ENCODE data around the gene KMT5B. TPM values are rescaled to one million over a fixed set of nuclear protein-coding genes. Genes with fewer than 3 reads are reported as not detected.

Gene KMT5B
- total RNA-seq, 5 donors from 2014 or later (not counting 1 experiment from before 2014, with no cell fraction given) = 35.1 to 56.6 (median 48.5) TPM

DNA sequence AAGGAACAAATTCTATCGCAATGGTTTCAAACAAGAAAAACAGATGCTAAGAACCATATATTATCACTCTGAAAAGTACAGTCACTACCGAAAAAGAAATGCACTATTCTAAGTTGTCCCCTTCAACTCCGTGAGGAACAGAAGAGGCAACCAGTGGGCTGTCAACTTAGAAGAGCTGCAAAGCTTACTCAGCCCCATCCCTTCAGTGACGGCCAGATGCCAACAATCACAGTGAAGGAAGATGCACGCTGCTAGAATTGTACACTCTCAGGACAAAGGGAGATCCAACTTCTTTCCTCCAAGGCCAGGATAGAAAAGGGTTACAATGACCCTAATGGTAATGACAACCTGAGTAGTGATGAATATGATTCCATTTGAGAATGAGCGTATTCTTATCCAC is 53.4 kb downstream of the KMT5B start:
- Mint-ChIP-seq H3K4me3 (no peak overlapping the region), H3K9me3 (no peaks in the 10 kb centered on the region), H3K4me1 (peaks cover 0 to 7% (median 0%) of the 10 kb centered on the region in 3 donors), H3K36me3 (peaks cover 39% of the 10 kb centered on the region), H3K27me3 (no peaks in the 10 kb centered on the region), H3K27ac (no peak overlapping the region)
- WGBS (ENCODE audit: insufficient coverage) = no CpG with 5 or more reads among the region's 6 CpGs
- no peak for DNase-seq
- Histone ChIP-seq H3K4me1 (ENCODE audit: control insufficient read depth in 1 of 2, extremely low read depth in 1 of 2, insufficient read depth in 2 of 2, low read length in 2 of 2) (no peaks in the 10 kb centered on the region), H3K27me3 (replicated peaks in 1 of 2; ENCODE audit: control insufficient read depth in 2 of 2, extremely low read depth in 1 of 2, insufficient read depth in 2 of 2, low read length in 1 of 2) (no peaks in the 10 kb centered on the region), H3K4me3 (ENCODE audit: control insufficient read depth in 1 of 2, extremely low read depth in 1 of 2, low read length in 1 of 2) (no peak overlapping the region), H3K27ac (ENCODE audit: low read length) (no peak overlapping the region), H3K36me3 (ENCODE audit: control insufficient read depth in 2 of 2, extremely low read depth in 1 of 2, insufficient read depth in 1 of 2, low read length in 1 of 2) (peaks cover 2 to 28% of the 10 kb centered on the region in 2 donors), H3K9me3 (no peaks in the 10 kb centered on the region)
- ATAC-seq (replicated peaks in 1 of 4) = no peak
- POLR2A ChIA-PET = no interaction called here
- CTCF ChIA-PET = interaction anchor here in 1 of 2 donors (0.6 kb wide), 1 partner anchor 817 kb away, joined by 3 read pairs; no protein-coding TSS in a partner anchor

DNA sequence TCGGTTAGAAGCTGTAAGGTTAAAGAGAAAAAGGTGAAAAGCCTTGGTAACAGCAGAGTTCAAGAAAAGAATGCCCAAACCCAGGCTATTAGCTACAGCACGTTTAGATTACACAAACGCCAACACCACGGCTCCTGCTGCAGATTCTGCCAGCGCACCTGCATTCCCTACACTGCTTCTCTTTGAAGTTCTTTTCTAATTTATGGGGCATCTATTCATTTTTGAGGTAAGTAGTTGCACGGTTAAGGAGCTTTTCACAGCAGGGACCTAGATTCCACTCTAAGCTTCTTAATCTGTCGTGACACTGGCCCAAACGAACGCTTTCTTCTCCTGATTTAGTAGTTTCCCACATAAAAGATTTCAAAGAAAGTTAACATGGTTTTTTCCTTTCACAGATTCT is 53.9 kb downstream of the KMT5B start:
- ChIA-PET CTCF (interaction anchor here in 1 of 2 donors (0.6 kb wide), 1 partner anchor 817 kb away, joined by 3 read pairs; no protein-coding TSS in a partner anchor), POLR2A (no interaction called here)
- peaks cover 0 to 7% (median 0%) of the 10 kb centered on the region in 3 donors for H3K4me1 Mint-ChIP-seq
- H3K36me3 ChIP-seq (ENCODE audit: control insufficient read depth in 2 of 2, extremely low read depth in 1 of 2, insufficient read depth in 1 of 2, low read length in 1 of 2) = peaks cover 2 to 23% of the 10 kb centered on the region in 2 donors
- DNase-seq = no peak
- no peak overlapping the region for H3K4me3 ChIP-seq (ENCODE audit: control insufficient read depth in 1 of 2, extremely low read depth in 1 of 2, low read length in 1 of 2)
- H3K9me3 ChIP-seq = no peaks in the 10 kb centered on the region
- WGBS (ENCODE audit: insufficient coverage) = 88% methylated on average over 5 of the region's 9 CpGs
- peaks cover 39% of the 10 kb centered on the region for H3K36me3 Mint-ChIP-seq
- no peaks in the 10 kb centered on the region for H3K27me3 Mint-ChIP-seq
- no peak overlapping the region for H3K27ac Mint-ChIP-seq
- no peaks in the 10 kb centered on the region for H3K27me3 ChIP-seq (replicated peaks in 1 of 2; ENCODE audit: control insufficient read depth in 2 of 2, extremely low read depth in 1 of 2, insufficient read depth in 2 of 2, low read length in 1 of 2)
- no peaks in the 10 kb centered on the region for H3K4me1 ChIP-seq (ENCODE audit: control insufficient read depth in 1 of 2, extremely low read depth in 1 of 2, insufficient read depth in 2 of 2, low read length in 2 of 2)
- H3K27ac ChIP-seq (ENCODE audit: low read length) = no peak overlapping the region
- no peaks in the 10 kb centered on the region for H3K9me3 Mint-ChIP-seq
- no peak for ATAC-seq (replicated peaks in 1 of 4)
- no peak overlapping the region for H3K4me3 Mint-ChIP-seq

GRCh38 chr11:68158580-68158979 is 54.5 kb downstream of the KMT5B start:
- H3K27ac ChIP-seq (ENCODE audit: low read length) = no peak overlapping the region
- no peaks in the 10 kb centered on the region for H3K27me3 Mint-ChIP-seq
- H3K36me3 ChIP-seq (ENCODE audit: control insufficient read depth in 2 of 2, extremely low read depth in 1 of 2, insufficient read depth in 1 of 2, low read length in 1 of 2) = peaks cover 2 to 23% of the 10 kb centered on the region in 2 donors
- no peaks in the 10 kb centered on the region for H3K4me1 ChIP-seq (ENCODE audit: control insufficient read depth in 1 of 2, extremely low read depth in 1 of 2, insufficient read depth in 2 of 2, low read length in 2 of 2)
- no peak overlapping the region for H3K4me3 Mint-ChIP-seq
- H3K36me3 Mint-ChIP-seq = peaks cover 39% of the 10 kb centered on the region
- ATAC-seq (replicated peaks in 1 of 4) (no peak), DNase-seq (no peak)
- H3K27ac Mint-ChIP-seq = no peak overlapping the region
- ChIA-PET CTCF (no interaction called here), POLR2A (no interaction called here)
- WGBS (ENCODE audit: insufficient coverage) = 99% methylated on average over 14 of the region's 14 CpGs
- H3K4me1 Mint-ChIP-seq = peaks cover 0 to 7% (median 0%) of the 10 kb centered on the region in 3 donors
- no peaks in the 10 kb centered on the region for H3K9me3 Mint-ChIP-seq
- no peaks in the 10 kb centered on the region for H3K9me3 ChIP-seq
- no peaks in the 10 kb centered on the region for H3K27me3 ChIP-seq (replicated peaks in 1 of 2; ENCODE audit: control insufficient read depth in 2 of 2, extremely low read depth in 1 of 2, insufficient read depth in 2 of 2, low read length in 1 of 2)
- no peak overlapping the region for H3K4me3 ChIP-seq (ENCODE audit: control insufficient read depth in 1 of 2, extremely low read depth in 1 of 2, low read length in 1 of 2)

GRCh38 chr11:68153742-68154141 is 59.4 kb downstream of the KMT5B start:
- WGBS (ENCODE audit: insufficient coverage) = 91% methylated on average over 7 of the region's 8 CpGs
- Mint-ChIP-seq H3K4me1 (peaks cover 0 to 9% (median 2%) of the 10 kb centered on the region in 3 donors), H3K27me3 (no peaks in the 10 kb centered on the region), H3K36me3 (peaks cover 14% of the 10 kb centered on the region), H3K9me3 (no peaks in the 10 kb centered on the region), H3K4me3 (no peak overlapping the region), H3K27ac (no peak overlapping the region)
- Histone ChIP-seq H3K27ac (ENCODE audit: low read length) (no peak overlapping the region), H3K4me3 (ENCODE audit: control insufficient read depth in 1 of 2, extremely low read depth in 1 of 2, low read length in 1 of 2) (no peak overlapping the region), H3K9me3 (no peaks in the 10 kb centered on the region), H3K27me3 (replicated peaks in 1 of 2; ENCODE audit: control insufficient read depth in 2 of 2, extremely low read depth in 1 of 2, insufficient read depth in 2 of 2, low read length in 1 of 2) (peaks cover 0 to 2% of the 10 kb centered on the region in 2 experiments), H3K36me3 (ENCODE audit: control insufficient read depth in 2 of 2, extremely low read depth in 1 of 2, insufficient read depth in 1 of 2, low read length in 1 of 2) (peaks cover 0 to 19% of the 10 kb centered on the region in 2 donors), H3K4me1 (ENCODE audit: control insufficient read depth in 1 of 2, extremely low read depth in 1 of 2, insufficient read depth in 2 of 2, low read length in 2 of 2) (no peaks in the 10 kb centered on the region)
- ChIA-PET POLR2A (no interaction called here), CTCF (no interaction called here)
- DNase-seq (no peak), ATAC-seq (replicated peaks in 1 of 4) (no peak)

- POLR2A ChIA-PET = no interaction called here
- H3K4me3 Mint-ChIP-seq = no peak overlapping the region
- Histone ChIP-seq H3K4me1 (ENCODE audit: control insufficient read depth in 1 of 2, extremely low read depth in 1 of 2, insufficient read depth in 2 of 2, low read length in 2 of 2) (no peaks in the 10 kb centered on the region), H3K27me3 (replicated peaks in 1 of 2; ENCODE audit: control insufficient read depth in 2 of 2, extremely low read depth in 1 of 2, insufficient read depth in 2 of 2, low read length in 1 of 2) (peaks cover 0 to 21% of the 10 kb centered on the region in 2 experiments), H3K9me3 (no peaks in the 10 kb centered on the region), H3K36me3 (ENCODE audit: control insufficient read depth in 2 of 2, extremely low read depth in 1 of 2, insufficient read depth in 1 of 2, low read length in 1 of 2) (no peaks in the 10 kb centered on the region), H3K4me3 (ENCODE audit: control insufficient read depth in 1 of 2, extremely low read depth in 1 of 2, low read length in 1 of 2) (no peak overlapping the region), H3K27ac (ENCODE audit: low read length) (no peak overlapping the region)
- no peaks in the 10 kb centered on the region for H3K9me3 Mint-ChIP-seq
- peaks cover 0 to 9% (median 2%) of the 10 kb centered on the region in 3 donors for H3K4me1 Mint-ChIP-seq
- CTCF ChIA-PET = no interaction called here
- no peaks in the 10 kb centered on the region for H3K27me3 Mint-ChIP-seq
- no peaks in the 10 kb centered on the region for H3K36me3 Mint-ChIP-seq
- H3K27ac Mint-ChIP-seq = no peak overlapping the region
- DNase-seq (no peak), ATAC-seq (replicated peaks in 1 of 4) (no peak)
- WGBS (ENCODE audit: insufficient coverage) = 30% methylated on average over 5 of the region's 7 CpGs
Measured at GRCh38 chr11:68150037-68150436, 63.1 kb downstream of the KMT5B start.

DNA sequence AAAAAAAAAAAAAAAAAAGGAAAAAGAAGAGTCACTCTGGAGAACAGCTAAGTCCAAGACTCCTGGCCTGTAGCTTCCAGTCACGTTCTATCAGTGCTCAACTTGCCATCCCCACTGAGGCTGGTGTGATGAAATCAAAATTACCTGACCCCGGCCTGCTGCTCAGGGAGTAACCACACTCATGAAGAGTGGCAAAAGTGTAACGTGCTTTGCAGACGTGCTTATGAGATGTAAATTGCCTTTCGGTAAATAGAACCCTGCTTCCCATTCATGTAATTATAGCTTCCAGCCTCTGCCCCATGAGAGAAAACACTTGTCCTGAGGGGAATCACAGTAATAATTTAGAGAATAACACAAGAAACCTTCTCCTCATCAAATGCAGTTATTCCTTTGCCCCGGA is 63.7 kb downstream of the KMT5B start:
- H3K27me3 ChIP-seq (replicated peaks in 1 of 2; ENCODE audit: control insufficient read depth in 2 of 2, extremely low read depth in 1 of 2, insufficient read depth in 2 of 2, low read length in 1 of 2) = peaks cover 0 to 21% of the 10 kb centered on the region in 2 experiments
- ChIA-PET CTCF (interaction anchor here in 1 of 2 donors (0.6 kb wide), 1 partner anchor 976 kb away, joined by 3 read pairs; no protein-coding TSS in a partner anchor), POLR2A (no interaction called here)
- DNase-seq = no peak
- no peak overlapping the region for H3K27ac ChIP-seq (ENCODE audit: low read length)
- no peaks in the 10 kb centered on the region for H3K9me3 ChIP-seq
- Mint-ChIP-seq H3K9me3 (no peaks in the 10 kb centered on the region), H3K4me1 (peaks cover 0 to 9% (median 2%) of the 10 kb centered on the region in 3 donors), H3K4me3 (no peak overlapping the region), H3K36me3 (no peaks in the 10 kb centered on the region), H3K27me3 (no peaks in the 10 kb centered on the region), H3K27ac (no peak overlapping the region)
- H3K4me1 ChIP-seq (ENCODE audit: control insufficient read depth in 1 of 2, extremely low read depth in 1 of 2, insufficient read depth in 2 of 2, low read length in 2 of 2) = no peaks in the 10 kb centered on the region
- 80% methylated on average over 3 of the region's 6 CpGs for WGBS (ENCODE audit: insufficient coverage)
- no peak overlapping the region for H3K4me3 ChIP-seq (ENCODE audit: control insufficient read depth in 1 of 2, extremely low read depth in 1 of 2, low read length in 1 of 2)
- no peak for ATAC-seq (replicated peaks in 1 of 4)
- no peaks in the 10 kb centered on the region for H3K36me3 ChIP-seq (ENCODE audit: control insufficient read depth in 2 of 2, extremely low read depth in 1 of 2, insufficient read depth in 1 of 2, low read length in 1 of 2)

DNA sequence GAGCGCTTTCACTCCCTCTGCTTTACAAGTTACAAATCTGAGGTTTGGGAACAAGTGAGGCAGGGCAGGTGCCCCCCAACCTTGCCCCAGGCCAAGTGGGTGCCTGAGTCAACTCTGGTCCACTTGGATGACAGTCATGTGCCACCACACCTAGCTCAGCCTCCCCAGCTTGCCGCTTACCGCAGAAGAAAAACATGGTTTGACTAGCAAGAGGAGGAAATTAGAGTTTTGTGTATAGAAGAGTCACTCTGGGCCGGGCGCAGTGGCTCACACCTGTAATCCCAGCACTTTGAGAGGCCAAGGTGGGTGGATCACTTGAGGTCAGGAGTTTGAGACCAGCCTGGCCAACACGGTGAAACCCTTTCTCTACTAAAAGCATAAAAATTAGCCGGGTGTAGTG is 64.2 kb downstream of the KMT5B start:
- Mint-ChIP-seq H3K4me1 (peaks cover 0 to 9% (median 2%) of the 10 kb centered on the region in 3 donors), H3K4me3 (no peak overlapping the region), H3K9me3 (no peaks in the 10 kb centered on the region), H3K27ac (no peak overlapping the region), H3K36me3 (no peaks in the 10 kb centered on the region), H3K27me3 (no peaks in the 10 kb centered on the region)
- WGBS (ENCODE audit: insufficient coverage) = 100% methylated on average over 1 of the region's 7 CpGs
- H3K36me3 ChIP-seq (ENCODE audit: control insufficient read depth in 2 of 2, extremely low read depth in 1 of 2, insufficient read depth in 1 of 2, low read length in 1 of 2) = no peaks in the 10 kb centered on the region
- no peak for DNase-seq
- no peaks in the 10 kb centered on the region for H3K4me1 ChIP-seq (ENCODE audit: control insufficient read depth in 1 of 2, extremely low read depth in 1 of 2, insufficient read depth in 2 of 2, low read length in 2 of 2)
- ChIA-PET POLR2A (no interaction called here), CTCF (interaction anchor here in 1 of 2 donors (0.6 kb wide), 1 partner anchor 975 kb away, joined by 3 read pairs; no protein-coding TSS in a partner anchor)
- H3K4me3 ChIP-seq (ENCODE audit: control insufficient read depth in 1 of 2, extremely low read depth in 1 of 2, low read length in 1 of 2) = no peak overlapping the region
- no peaks in the 10 kb centered on the region for H3K9me3 ChIP-seq
- H3K27me3 ChIP-seq (replicated peaks in 1 of 2; ENCODE audit: control insufficient read depth in 2 of 2, extremely low read depth in 1 of 2, insufficient read depth in 2 of 2, low read length in 1 of 2) = peaks cover 0 to 21% of the 10 kb centered on the region in 2 experiments
- ATAC-seq (replicated peaks in 1 of 4) = no peak
- H3K27ac ChIP-seq (ENCODE audit: low read length) = no peak overlapping the region

Data from T-cell (primary cell).